PFSK-1 (cell line): Measurements from ENCODE around the gene FAM234B.

Source experiments
- FOXP2 ChIP-seq: optimal IDR thresholded peaks from 2 replicates; pipeline ENCODE3; 2011; ENCODE audit warnings: borderline replicate concordance, control low read depth, inconsistent platforms; ENCODE audit not compliant: insufficient read depth; ENCODE audit errors: extremely low read length, extremely low read depth
- POLR2AphosphoS5 ChIP-seq: IDR thresholded peaks from 2 replicates; pipeline ENCODE4 v1.6.1; 2012; ENCODE audit warnings: low read depth, mild to moderate bottlenecking, control low read depth, low read length, moderate library complexity
- SIN3A ChIP-seq: IDR thresholded peaks from 2 replicates; pipeline ENCODE4 v1.6.1; 2012; ENCODE audit warnings: mild to moderate bottlenecking, low read length, moderate library complexity, borderline replicate concordance; ENCODE audit not compliant: insufficient read depth
- TAF1 ChIP-seq: IDR thresholded peaks from 2 replicates; pipeline ENCODE4 v1.6.1; 2012; ENCODE audit warnings: low read length, control low read depth, borderline replicate concordance; ENCODE audit not compliant: insufficient read depth
- TF ChIP-seq, protein P1 (sequence below), 2 experiments: IDR thresholded peaks; 2 replicates each; pipeline versions ENCODE4 v1.6.1 to v1.8.0; 2011 to 2012; ENCODE audit warnings: low read depth in 2 of 2, low read length in 2 of 2, control low read depth in 1 of 2, inconsistent platforms in 1 of 2, mild to moderate bottlenecking in 1 of 2, moderate library complexity in 1 of 2; ENCODE audit not compliant: insufficient read depth in 1 of 2

Gene FAM234B

DNA sequence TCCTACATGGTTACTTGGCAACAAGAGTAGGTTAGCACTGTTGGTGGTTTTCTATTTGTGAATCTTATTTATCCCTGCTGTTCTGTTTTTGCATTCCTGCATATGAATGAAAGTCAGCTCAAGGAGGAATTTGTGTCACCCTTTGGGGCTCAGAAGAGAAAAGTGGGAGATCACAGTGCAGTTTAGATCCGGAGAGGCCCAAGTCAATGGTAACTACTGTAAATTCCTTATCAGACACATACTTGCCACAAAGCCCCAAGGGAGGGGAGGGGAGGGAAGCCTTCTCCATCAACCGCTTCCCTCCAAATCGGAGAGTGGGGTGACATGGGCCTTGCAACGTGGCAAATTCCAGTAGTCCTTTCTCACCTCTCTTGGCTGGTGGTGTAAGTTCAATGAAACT lies 44.3 kb downstream of the FAM234B start:
- no peak for TF ChIP-seq POLR2AphosphoS5
- no peak for TF ChIP-seq SIN3A
- no peak for TF ChIP-seq TAF1
- no peak for TF ChIP-seq FOXP2
- TF ChIP-seq, protein P1, sequence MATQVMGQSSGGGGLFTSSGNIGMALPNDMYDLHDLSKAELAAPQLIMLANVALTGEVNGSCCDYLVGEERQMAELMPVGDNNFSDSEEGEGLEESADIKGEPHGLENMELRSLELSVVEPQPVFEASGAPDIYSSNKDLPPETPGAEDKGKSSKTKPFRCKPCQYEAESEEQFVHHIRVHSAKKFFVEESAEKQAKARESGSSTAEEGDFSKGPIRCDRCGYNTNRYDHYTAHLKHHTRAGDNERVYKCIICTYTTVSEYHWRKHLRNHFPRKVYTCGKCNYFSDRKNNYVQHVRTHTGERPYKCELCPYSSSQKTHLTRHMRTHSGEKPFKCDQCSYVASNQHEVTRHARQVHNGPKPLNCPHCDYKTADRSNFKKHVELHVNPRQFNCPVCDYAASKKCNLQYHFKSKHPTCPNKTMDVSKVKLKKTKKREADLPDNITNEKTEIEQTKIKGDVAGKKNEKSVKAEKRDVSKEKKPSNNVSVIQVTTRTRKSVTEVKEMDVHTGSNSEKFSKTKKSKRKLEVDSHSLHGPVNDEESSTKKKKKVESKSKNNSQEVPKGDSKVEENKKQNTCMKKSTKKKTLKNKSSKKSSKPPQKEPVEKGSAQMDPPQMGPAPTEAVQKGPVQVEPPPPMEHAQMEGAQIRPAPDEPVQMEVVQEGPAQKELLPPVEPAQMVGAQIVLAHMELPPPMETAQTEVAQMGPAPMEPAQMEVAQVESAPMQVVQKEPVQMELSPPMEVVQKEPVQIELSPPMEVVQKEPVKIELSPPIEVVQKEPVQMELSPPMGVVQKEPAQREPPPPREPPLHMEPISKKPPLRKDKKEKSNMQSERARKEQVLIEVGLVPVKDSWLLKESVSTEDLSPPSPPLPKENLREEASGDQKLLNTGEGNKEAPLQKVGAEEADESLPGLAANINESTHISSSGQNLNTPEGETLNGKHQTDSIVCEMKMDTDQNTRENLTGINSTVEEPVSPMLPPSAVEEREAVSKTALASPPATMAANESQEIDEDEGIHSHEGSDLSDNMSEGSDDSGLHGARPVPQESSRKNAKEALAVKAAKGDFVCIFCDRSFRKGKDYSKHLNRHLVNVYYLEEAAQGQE (IDR thresholded peaks at IDR 0.05; ENCODE audit: insufficient read depth in 1 of 2, low read depth in 2 of 2, low read length in 2 of 2): no peak

DNA sequence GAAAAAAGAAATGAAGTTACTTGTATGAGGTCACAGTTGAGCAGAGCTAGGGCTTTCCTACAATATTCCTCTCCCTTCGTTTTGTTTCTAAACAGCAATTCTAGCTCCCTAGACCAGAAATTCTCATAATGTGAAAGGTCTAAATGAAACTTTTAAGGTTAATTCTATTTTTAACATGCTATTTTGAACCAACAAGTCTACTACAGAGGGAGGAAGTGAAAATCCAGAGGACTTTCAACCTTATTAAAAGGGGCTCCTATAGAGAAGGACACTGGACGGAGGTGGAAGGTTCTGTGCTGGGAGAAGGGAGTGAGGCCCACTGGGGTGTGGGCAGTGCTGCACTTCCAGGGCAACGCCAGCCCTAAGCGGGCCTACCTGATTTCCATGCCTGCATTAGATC lies 45.9 kb downstream of the FAM234B start:
- TF ChIP-seq FOXP2 (no peak), SIN3A (no peak), TAF1 (no peak), POLR2AphosphoS5 (no peak)
- TF ChIP-seq, protein P1 (IDR thresholded peaks at IDR 0.05; ENCODE audit: insufficient read depth in 1 of 2, low read depth in 2 of 2, low read length in 2 of 2): no peak

DNA sequence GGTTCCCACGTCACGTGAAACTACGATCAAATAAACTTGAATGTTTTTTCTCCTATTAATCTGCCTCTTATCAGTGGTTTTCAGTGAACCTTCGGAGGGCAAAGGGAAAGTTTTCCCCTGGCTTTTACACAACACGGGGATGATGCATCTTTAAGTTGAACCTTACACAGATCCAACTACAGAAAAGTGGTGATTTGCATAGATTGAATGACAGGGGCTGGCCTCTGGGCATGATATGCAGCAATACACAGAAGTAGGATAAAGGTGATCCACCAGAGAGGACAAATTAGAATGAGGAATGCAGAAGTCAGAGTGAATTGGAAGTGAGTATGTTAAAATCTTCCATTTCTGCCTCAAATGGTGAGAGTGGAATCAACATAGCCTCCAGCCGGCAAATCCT lies 47.7 kb downstream of the FAM234B start:
- no peak for TF ChIP-seq POLR2AphosphoS5
- no peak for TF ChIP-seq SIN3A
- TF ChIP-seq, protein P1 (IDR thresholded peaks at IDR 0.05; ENCODE audit: insufficient read depth in 1 of 2, low read depth in 2 of 2, low read length in 2 of 2): no peak
- TF ChIP-seq TAF1: no peak

DNA sequence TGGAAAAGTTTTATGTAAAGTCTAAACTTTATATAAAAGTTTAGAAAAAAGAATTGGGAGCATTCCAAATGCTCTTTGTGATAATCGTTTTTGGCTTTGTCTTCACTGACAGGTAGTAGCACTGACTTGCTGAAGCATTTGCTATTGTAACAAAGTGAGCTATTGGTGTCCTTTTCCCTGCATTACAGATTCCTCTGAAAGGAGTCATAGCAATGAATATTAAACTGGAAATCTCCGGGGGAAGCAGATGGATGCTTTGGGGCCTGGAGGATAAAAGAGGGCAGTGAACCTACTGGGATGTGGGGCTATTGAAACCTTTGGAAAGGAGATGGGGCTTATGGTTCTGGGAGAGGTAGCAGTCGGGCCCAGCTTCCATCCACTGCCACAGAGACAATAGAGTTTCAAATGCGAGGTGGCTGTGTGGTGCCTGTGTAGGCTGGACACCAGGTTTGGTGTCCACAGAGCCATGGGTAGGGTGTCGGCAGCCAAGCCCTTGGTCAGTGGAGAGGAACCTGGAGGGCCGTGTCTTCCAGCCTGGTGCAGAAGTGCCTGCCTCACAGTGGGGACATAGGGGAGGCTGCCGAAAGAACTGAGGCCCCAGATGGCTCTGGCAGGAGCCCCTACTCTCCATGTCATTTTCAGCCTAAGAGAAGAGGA lies 49.1 kb downstream of the FAM234B start:
- no peak for TF ChIP-seq FOXP2
- TF ChIP-seq POLR2AphosphoS5: no peak
- no peak for TF ChIP-seq TAF1
- TF ChIP-seq, protein P1 (IDR thresholded peaks at IDR 0.05; ENCODE audit: insufficient read depth in 1 of 2, low read depth in 2 of 2, low read length in 2 of 2): no peak
- no peak for TF ChIP-seq SIN3A

DNA sequence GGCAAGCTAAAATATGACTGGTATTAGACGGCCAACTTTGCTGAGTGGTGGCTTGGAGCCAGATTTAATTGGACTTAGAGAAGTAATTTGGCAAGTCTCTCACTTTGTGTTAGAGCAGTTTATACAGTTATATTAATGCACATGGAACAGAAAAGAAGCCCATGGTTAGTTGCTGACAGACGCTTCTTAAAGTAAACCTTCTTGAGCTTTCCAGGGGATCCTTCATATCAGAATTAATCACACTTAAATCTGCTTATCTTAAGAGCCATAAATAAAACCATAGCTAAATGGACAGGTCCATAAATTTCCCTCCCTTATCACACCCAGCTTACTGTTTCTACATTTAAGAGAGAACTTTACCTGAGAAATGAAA lies 49.7 kb downstream of the FAM234B start:
- TF ChIP-seq POLR2AphosphoS5: no peak
- TF ChIP-seq FOXP2: no peak
- no peak for TF ChIP-seq SIN3A
- no peak for TF ChIP-seq TAF1
- TF ChIP-seq, protein P1 (IDR thresholded peaks at IDR 0.05; ENCODE audit: insufficient read depth in 1 of 2, low read depth in 2 of 2, low read length in 2 of 2): no peak
